IgD-negative memory B cell (primary cell): Measurements from ENCODE around the gene WNT11. TPM values are rescaled to one million over a fixed set of nuclear protein-coding genes. Genes with fewer than 3 reads are reported as not detected.
A peak's percentile ranks its signal among the peaks of the same experiment; 100 is the strongest.

Experiments used
- H3K27ac Mint-ChIP-seq, 3 donors: one replicate each; pipeline ENCODE4 v1.8.0; 2020 to 2022; ENCODE audit warnings: mild to moderate bottlenecking in 3 of 3, mixed read lengths in 3 of 3, moderate library complexity in 1 of 3
- H3K27me3 Mint-ChIP-seq: one replicate; pipeline ENCODE4 v1.8.0; 2021; ENCODE audit warnings: mixed read lengths
- H3K36me3 Mint-ChIP-seq: one replicate; pipeline ENCODE4 v1.8.0; 2020; ENCODE audit warnings: mild to moderate bottlenecking, mixed read lengths
- H3K4me1 Mint-ChIP-seq, 3 donors: one replicate each; pipeline ENCODE4 v1.8.0; 2020 to 2022; ENCODE audit warnings: mixed read lengths in 3 of 3, mild to moderate bottlenecking in 1 of 3
- H3K4me3 Mint-ChIP-seq, 4 donors: one replicate each; pipeline ENCODE4 v1.8.0; 2020 to 2022; ENCODE audit warnings: mild to moderate bottlenecking in 4 of 4, mixed read lengths in 4 of 4, moderate library complexity in 3 of 4
- H3K9me3 Mint-ChIP-seq, 3 donors: one replicate each; pipeline ENCODE4 v1.8.0; 2020 to 2021; ENCODE audit warnings: mixed read lengths in 3 of 3, mild to moderate bottlenecking in 1 of 3
- polyA plus RNA-seq: library from polyadenylated mRNA; unstranded; fragments of 300-500 nt; fragmentation: Illumina TruSeq; gene quantifications from one replicate; pipeline ENCODE4 v1.2.3, GENCODE V29; 2021

The WNT11 gene
- polyA plus RNA-seq, 1 donor from 2014 or later: not detected

DNA sequence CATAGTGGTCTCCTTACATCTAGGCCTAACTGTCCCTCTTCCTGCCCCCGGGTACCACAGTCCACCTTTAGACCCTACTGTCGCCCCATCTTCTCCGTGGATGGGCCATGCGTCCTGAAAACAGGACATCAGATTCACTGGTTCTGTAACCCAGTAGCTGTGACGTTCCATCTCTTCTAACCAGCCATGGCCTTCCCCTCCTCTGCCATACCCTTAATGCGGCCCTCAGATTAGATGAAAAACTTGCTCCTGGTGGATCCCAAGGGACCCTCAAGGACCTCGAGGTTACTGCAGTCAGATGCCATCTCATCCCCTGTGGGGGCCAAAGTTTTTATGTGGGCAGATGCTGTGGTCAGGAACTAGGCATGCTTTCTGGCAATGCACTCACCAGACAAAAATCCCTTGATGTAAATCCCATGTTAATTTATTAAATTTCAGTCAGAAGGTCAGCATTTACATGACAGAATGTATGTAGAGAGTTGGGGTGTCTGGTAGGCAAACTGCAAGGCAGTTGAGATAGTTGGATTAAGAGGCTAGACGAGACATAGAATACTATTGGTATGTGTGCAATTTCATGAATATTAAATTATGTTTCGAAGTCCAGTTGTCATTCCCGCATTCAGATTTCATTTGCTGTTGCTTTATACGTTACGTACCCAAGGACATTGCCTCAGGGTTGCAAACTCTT lies 64.3 kb downstream of the WNT11 start:
- Mint-ChIP-seq H3K36me3 (peaks cover 5% of the 10 kb centered on the region), H3K9me3 (no peaks in the 10 kb centered on the region), H3K27me3 (no peaks in the 10 kb centered on the region), H3K4me3 (no peak overlapping the region), H3K27ac (peak overlapping the region in 2 of 3 donors; percentile 21 to 40), H3K4me1 (peaks cover 3 to 8% (median 6%) of the 10 kb centered on the region in 3 donors)

- peak overlapping the region in 2 of 3 donors; percentile 43 to 67 for H3K27ac Mint-ChIP-seq
- H3K4me3 Mint-ChIP-seq: peak overlapping the region in 1 of 4 donors; percentile 28
- no peaks in the 10 kb centered on the region for H3K27me3 Mint-ChIP-seq
- H3K36me3 Mint-ChIP-seq: peaks cover 5% of the 10 kb centered on the region
- H3K9me3 Mint-ChIP-seq: no peaks in the 10 kb centered on the region
- H3K4me1 Mint-ChIP-seq: peaks cover 3 to 8% (median 6%) of the 10 kb centered on the region in 3 donors
These were observed 65.3 kb downstream of the WNT11 start for GRCh38 chr11:76140912-76141574.

- H3K27ac Mint-ChIP-seq: peak overlapping the region; percentile 4 to 78 (median 66)
- no peaks in the 10 kb centered on the region for H3K9me3 Mint-ChIP-seq
- H3K4me3 Mint-ChIP-seq: peak overlapping the region in 1 of 4 donors; percentile 50
- H3K36me3 Mint-ChIP-seq: peaks cover 6% of the 10 kb centered on the region
- peaks cover 0 to 6% (median 6%) of the 10 kb centered on the region in 3 donors for H3K4me1 Mint-ChIP-seq
- H3K27me3 Mint-ChIP-seq: no peaks in the 10 kb centered on the region
These were observed 67.0 kb downstream of the WNT11 start for GRCh38 chr11:76139314-76139713.

Other genes starting within 250 kb of the WNT11 start
- gene THAP12, start 174.6 kb upstream of the WNT11 start, polyA plus RNA-seq: 62.7 TPM
- gene GVQW3, start 174.8 kb upstream of the WNT11 start, polyA plus RNA-seq: 2.1 TPM
- gene EMSY, start 238.5 kb upstream of the WNT11 start, polyA plus RNA-seq: 22.9 TPM